SK-N-MC (cell line): ENCODE data around the gene DPH3.

Source experiments
- DNase-seq: peaks from one replicate; pipeline ENCODE4 v3.0.0-alpha.2; 2011; ENCODE audit warnings: low read depth, low spot score
- H3K27ac ChIP-seq: fragments of 200-600 bp; sonication (generic); 2 replicates; pipeline ENCODE4 v1.5.1; 2016; ENCODE audit warnings: mixed run types
- H3K36me3 ChIP-seq: fragments of 200-600 bp; sonication (generic); 2 replicates; pipeline ENCODE4 v1.6.1; 2017; ENCODE audit warnings: antibody characterized with exemption, low read length, mixed read lengths; ENCODE audit not compliant: insufficient read depth
- H3K4me3 ChIP-seq: fragments of 200-600 bp; sonication (generic); 2 replicates; pipeline ENCODE4 v1.5.1; 2016
- H3K9ac ChIP-seq: fragments of 200-600 bp; sonication (generic); 2 replicates; pipeline ENCODE4 v1.8.0; 2017; ENCODE audit warnings: mixed run types, mixed read lengths; ENCODE audit not compliant: insufficient read length
- H3K9me3 ChIP-seq: fragments of 200-600 bp; sonication (generic); 2 replicates; pipeline ENCODE4 v1.6.1; 2017; ENCODE audit warnings: low read depth, mild to moderate bottlenecking, antibody characterized with exemption, low read length, moderate library complexity, mixed read lengths
- EZH2 ChIP-seq: fragments of 200-600 bp; sonication (generic); IDR thresholded peaks from one replicate; pipeline ENCODE4 v1.6.1; 2017; ENCODE audit warnings: antibody characterized with exemption
- FOXP2 ChIP-seq: optimal IDR thresholded peaks from 2 replicates; pipeline ENCODE3; 2011; ENCODE audit warnings: mild to moderate bottlenecking, moderate library complexity; ENCODE audit not compliant: insufficient read depth; ENCODE audit errors: extremely low read length, control extremely low read depth
- POLR2AphosphoS5 ChIP-seq: IDR thresholded peaks from 2 replicates; pipeline ENCODE4 v1.6.1; 2012; ENCODE audit warnings: mild to moderate bottlenecking, low read depth, low read length, borderline replicate concordance

DPH3 gene

DNA sequence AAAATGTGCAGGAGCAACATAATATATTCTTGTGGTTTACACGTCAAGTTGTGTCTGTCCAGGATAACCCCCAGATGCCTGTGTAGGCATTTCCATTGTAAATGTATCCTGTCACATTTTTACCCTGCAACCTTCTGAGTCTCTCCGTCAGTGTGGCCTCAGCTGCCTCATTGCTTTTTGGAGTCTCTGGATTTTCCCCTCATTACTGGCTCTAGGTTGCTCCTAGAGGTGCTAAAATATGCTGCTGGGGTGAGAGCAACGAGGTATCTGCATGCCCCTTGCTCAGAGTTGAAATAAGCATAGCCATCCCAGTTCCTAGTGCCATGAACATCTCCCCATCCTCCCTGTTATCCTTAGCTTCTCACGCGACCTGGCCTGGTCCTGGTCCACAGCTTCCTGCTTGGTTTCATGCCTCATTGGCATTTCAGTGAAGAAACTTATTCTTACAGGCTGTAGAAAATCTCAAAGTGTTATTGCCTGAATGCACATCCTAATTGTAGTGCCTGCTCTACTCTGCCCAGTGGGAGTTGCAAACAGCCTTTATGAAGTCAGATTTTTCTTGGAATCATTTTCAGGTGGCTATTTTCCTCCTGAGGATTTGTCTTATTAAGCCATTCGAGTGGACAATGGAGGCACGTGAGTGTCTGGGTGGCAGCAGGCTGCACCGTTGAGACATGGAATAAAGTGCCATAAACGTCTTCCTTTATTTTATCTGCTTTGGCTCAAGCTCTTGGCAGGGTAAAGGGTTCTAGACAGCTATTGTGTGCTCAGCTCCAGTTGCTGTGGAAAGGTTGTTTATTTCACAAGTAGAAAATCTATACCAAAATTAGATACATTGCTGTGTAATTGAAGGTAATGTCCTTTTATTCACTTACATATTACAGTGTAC lies 33.5 kb upstream of the DPH3 start:
- TF ChIP-seq EZH2 = no peak
- TF ChIP-seq POLR2AphosphoS5 = no peak
- no peak for TF ChIP-seq FOXP2
- H3K9ac ChIP-seq = no peak overlapping the region
- DNase-seq = no peak
- peaks cover 6% of the 10 kb centered on the region for H3K36me3 ChIP-seq
- H3K9me3 ChIP-seq = no peaks in the 10 kb centered on the region
- H3K27ac ChIP-seq = no peak overlapping the region
- no peak overlapping the region for H3K4me3 ChIP-seq

DNA sequence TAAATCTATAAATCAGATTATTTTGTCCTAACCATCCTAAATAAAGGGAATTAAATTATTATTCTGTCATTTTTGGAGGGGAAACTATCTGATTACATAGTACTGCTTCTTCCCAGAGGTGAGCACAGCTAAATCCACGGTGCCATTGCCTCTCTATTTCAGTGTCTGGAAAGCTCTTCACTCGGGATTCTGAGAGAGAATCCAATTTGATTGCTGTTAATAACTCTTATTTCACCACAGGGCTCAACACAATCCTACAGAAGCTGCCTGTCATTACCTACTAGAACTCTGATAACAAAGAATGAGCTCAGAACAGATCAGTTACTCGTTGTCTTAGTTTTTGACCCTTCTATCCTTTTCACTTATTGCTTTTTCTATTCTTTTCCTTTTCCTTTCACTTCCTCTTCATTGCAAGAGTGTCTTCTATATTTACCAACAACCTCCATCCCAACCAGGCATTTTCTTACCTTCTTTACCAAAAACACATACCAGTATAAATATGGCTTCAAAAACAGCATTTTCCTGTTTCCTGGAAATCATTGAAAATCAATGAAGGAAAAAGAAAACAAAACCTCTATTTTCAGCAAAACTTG lies 30.7 kb upstream of the DPH3 start:
- no peak overlapping the region for H3K27ac ChIP-seq
- no peak for DNase-seq
- H3K9ac ChIP-seq = no peak overlapping the region
- TF ChIP-seq EZH2 (no peak), FOXP2 (no peak), POLR2AphosphoS5 (no peak)
- peaks cover 6% of the 10 kb centered on the region for H3K36me3 ChIP-seq
- H3K9me3 ChIP-seq = no peaks in the 10 kb centered on the region
- H3K4me3 ChIP-seq = no peak overlapping the region

DNA sequence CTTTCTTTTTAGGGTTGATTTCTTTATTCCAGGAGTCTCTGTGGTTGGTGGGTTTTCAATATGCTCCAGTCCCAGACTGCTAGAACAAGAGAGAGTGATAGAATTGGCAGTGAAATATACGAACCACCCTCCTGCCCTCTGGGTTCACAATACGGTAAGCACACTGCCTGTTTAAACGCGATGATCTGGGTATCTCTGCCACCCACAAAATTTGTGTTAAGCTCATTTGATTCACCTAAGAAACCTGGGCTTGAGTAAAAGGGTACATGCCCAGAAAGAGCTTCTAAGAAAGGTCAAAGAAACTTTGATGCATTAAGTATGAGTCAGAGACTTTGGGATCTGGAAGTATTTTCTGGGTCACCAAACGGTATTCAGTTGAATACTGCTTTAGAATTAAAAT lies 30.1 kb upstream of the DPH3 start:
- Histone ChIP-seq H3K9me3 (no peaks in the 10 kb centered on the region), H3K36me3 (peaks cover 6% of the 10 kb centered on the region), H3K27ac (no peak overlapping the region), H3K4me3 (no peak overlapping the region), H3K9ac (no peak overlapping the region)
- TF ChIP-seq EZH2 (no peak), FOXP2 (no peak), POLR2AphosphoS5 (no peak)
- DNase-seq = no peak

DNA sequence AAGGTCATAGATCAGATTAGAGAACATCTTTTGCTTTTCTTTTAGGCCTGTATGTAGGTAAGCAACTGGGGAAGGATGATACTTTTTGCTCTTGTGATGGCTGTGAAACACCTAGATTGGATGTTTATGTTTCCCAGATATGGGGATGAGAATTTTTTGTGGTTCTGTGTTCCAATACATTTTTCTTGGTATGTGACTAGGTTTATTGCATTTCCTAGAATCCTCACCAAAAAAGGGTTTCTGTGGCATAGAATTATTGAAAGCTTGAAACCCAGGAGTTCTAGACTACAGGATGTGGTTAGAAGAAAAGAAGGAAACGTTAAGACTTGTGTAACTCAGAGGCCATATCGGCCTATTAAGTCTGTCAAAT lies 26.1 kb upstream of the DPH3 start:
- DNase-seq = no peak
- no peaks in the 10 kb centered on the region; the same call in 1 of the 2 replicates for H3K36me3 ChIP-seq
- no peak overlapping the region for H3K9ac ChIP-seq
- no peaks in the 10 kb centered on the region for H3K9me3 ChIP-seq
- H3K27ac ChIP-seq = no peak overlapping the region
- no peak overlapping the region for H3K4me3 ChIP-seq
- TF ChIP-seq FOXP2 = no peak
- TF ChIP-seq POLR2AphosphoS5 = no peak

DNA sequence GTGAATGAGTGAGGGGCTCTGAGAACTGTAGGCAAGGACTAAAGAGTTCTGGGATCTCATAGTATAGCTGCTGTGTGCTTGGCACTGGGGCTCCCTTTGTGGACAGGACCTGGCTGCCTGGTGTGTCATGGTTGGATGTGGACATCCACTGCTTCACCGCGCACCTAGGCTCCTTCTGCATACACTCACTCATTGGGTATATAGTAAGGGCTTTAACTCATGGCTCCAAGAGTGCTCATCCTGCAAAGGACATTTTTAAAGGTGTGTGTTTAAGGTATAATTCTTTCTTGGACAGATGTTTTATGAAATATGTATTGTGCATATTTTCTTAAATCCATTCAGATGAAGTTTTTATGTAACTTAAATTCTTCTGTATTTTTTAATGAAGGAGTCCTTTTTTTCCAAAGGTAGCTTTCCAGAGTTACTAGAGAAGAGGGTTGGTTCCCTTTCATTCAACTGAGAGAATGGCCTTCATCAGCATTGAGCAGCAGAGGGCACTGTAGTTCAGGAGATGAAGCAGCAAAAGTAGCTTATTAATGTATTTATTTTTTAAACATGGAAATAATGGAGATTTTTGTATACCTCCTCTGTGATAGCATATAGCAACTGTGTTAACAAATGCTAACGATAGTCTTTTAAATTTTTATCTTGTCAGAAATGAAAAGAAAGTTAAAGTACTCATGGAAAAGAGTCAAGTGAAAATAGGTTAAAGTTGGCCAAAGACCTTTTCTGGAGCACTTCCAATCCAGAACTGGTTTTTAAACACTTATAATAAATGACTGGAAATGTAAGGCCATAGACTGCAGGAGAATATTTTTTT lies 25.5 kb upstream of the DPH3 start:
- Histone ChIP-seq H3K9ac (no peak overlapping the region), H3K36me3 (no peaks in the 10 kb centered on the region)

DNA sequence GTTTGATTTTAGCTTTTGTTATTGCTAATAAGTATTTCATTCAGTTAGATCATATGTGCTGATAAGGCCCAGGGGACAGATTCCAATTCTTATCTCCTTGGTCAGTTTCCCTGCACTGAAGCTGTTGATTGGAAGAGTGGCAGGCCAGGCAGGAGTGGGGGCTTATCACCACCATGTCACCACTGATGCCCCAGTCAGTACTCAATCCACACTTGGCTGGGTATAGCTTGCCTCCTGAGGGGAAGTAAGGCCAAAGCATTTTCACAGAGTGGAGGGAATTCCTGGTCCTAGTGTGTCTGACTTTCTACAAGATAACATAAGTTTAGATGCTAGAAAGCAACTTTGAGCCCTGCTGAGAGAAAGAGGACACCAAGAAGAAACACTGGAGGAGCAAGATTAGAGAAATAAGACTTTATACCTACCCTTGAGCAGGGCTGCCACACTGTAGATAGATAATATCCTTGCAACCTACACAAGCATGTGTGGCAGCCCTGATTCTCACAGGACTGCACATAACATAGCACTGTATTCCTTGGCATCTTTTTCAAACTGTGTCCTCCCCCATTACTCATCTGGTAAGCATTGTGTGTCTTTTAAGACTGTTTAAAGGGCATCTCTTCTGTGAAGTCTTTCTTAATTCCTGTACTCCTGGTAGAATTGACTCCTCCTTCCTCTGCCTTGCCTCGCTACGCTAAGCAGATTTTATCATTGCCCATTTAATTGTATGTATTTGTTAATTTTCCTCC lies 24.6 kb upstream of the DPH3 start:
- no peak overlapping the region for H3K27ac ChIP-seq
- no peak overlapping the region for H3K4me3 ChIP-seq
- no peak overlapping the region for H3K9ac ChIP-seq
- no peaks in the 10 kb centered on the region for H3K9me3 ChIP-seq
- no peak for TF ChIP-seq EZH2
- no peak for TF ChIP-seq FOXP2
- TF ChIP-seq POLR2AphosphoS5 = no peak
- DNase-seq = no peak
- H3K36me3 ChIP-seq = no peaks in the 10 kb centered on the region

More for the DNA sequence above, 25.5 kb upstream of the DPH3 start:
- Histone ChIP-seq H3K27ac (no peak overlapping the region), H3K4me3 (no peak overlapping the region), H3K9me3 (no peaks in the 10 kb centered on the region)
- DNase-seq = no peak
- no peak for TF ChIP-seq POLR2AphosphoS5
- no peak for TF ChIP-seq EZH2
- no peak for TF ChIP-seq FOXP2

DNA sequence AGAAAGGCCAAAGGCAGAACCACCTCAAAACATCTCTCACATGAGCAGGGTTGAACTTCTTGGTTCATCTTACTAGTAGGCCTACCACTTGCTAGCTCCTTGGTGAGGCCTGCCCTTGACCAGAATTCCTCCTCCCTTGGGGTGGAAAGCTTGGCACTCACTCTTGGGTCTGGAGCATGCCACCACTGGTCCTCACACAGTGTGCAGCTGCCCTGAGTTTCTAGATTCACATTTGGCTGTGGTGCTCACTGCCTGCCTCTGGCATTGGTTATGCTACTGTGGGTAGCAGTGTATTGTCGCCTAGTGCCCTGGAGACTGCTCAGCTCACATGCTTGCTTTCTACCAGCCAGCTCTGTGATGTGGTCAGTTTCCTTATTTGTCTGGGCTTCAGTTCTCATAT lies 23.9 kb upstream of the DPH3 start:
- no peak overlapping the region for H3K27ac ChIP-seq
- no peak for DNase-seq
- no peak overlapping the region for H3K4me3 ChIP-seq
- TF ChIP-seq FOXP2 (no peak), POLR2AphosphoS5 (no peak), EZH2 (no peak)
- H3K36me3 ChIP-seq = no peaks in the 10 kb centered on the region
- no peaks in the 10 kb centered on the region for H3K9me3 ChIP-seq
- H3K9ac ChIP-seq = no peak overlapping the region
